H9 (cell line): ENCODE results near the gene RAD51D. TPM values are rescaled to one million over a fixed set of nuclear protein-coding genes. Genes with fewer than 3 reads are reported as not detected.

Experiments
- DNase-seq: peaks from one replicate; pipeline ENCODE4 v3.0.0-alpha.2; 2017
- H2AFZ ChIP-seq: one replicate; pipeline ENCODE4 v1.6.1; 2013; ENCODE audit warnings: mild to moderate bottlenecking, low read length, control low read depth, moderate library complexity
- H2AK5ac ChIP-seq: 2 replicates; pipeline ENCODE4 v1.6.1; 2013; ENCODE audit warnings: low read length, control low read depth, mixed read lengths; ENCODE audit not compliant: insufficient read length
- H2BK120ac ChIP-seq: one replicate; pipeline ENCODE4 v1.6.1; 2013; ENCODE audit warnings: low read depth, mild to moderate bottlenecking, low read length, control low read depth, inconsistent platforms; ENCODE audit not compliant: poor library complexity, severe bottlenecking
- H2BK12ac ChIP-seq: 2 replicates; pipeline ENCODE4 v1.6.1; 2013; ENCODE audit warnings: low read length, control low read depth, mixed read lengths, low read depth; ENCODE audit not compliant: insufficient read length
- H2BK15ac ChIP-seq: 2 replicates; pipeline ENCODE4 v1.6.1; 2013; ENCODE audit warnings: low read depth, low read length, control low read depth
- H2BK20ac ChIP-seq: one replicate; pipeline ENCODE4 v1.6.1; 2013; ENCODE audit warnings: low read depth, mild to moderate bottlenecking, low read length, control low read depth, inconsistent platforms; ENCODE audit not compliant: poor library complexity, severe bottlenecking
- H2BK5ac ChIP-seq: 2 replicates; pipeline ENCODE4 v1.6.1; 2013; ENCODE audit warnings: low read length, control low read depth, mixed read lengths; ENCODE audit not compliant: insufficient read length
- H3K14ac ChIP-seq: 2 replicates; pipeline ENCODE4 v1.6.1; 2013; ENCODE audit warnings: low read length, control low read depth; ENCODE audit not compliant: insufficient read depth
- H3K18ac ChIP-seq: 2 replicates; pipeline ENCODE4 v1.6.1; 2013; ENCODE audit warnings: low read depth, mild to moderate bottlenecking, mixed read lengths, low read length, control low read depth; ENCODE audit not compliant: insufficient read length
- H3K23ac ChIP-seq: 2 replicates; pipeline ENCODE4 v1.6.1; 2013; ENCODE audit warnings: low read length, control low read depth, mixed read lengths, low read depth; ENCODE audit not compliant: insufficient read length
- H3K23me2 ChIP-seq: 2 replicates; pipeline ENCODE4 v1.6.1; 2013; ENCODE audit warnings: low read depth, mild to moderate bottlenecking, mixed read lengths, low read length, control low read depth; ENCODE audit not compliant: insufficient read length, poor library complexity, severe bottlenecking
- H3K27ac ChIP-seq: 2 replicates; pipeline ENCODE4 v1.5.1; 2013; ENCODE audit warnings: low read length, control low read depth, mixed read lengths, low read depth; ENCODE audit not compliant: insufficient read length
- H3K27me3 ChIP-seq: 2 replicates; pipeline ENCODE4 v1.6.1; 2013; ENCODE audit warnings: low read length, control low read depth, inconsistent platforms; ENCODE audit not compliant: insufficient read depth
- H3K4ac ChIP-seq: 2 replicates; pipeline ENCODE4 v1.6.1; 2013; ENCODE audit warnings: low read depth, mild to moderate bottlenecking, control low read depth, inconsistent platforms, low read length, moderate library complexity
- H3K4me1 ChIP-seq: 2 replicates; pipeline ENCODE4 v1.6.1; 2013; ENCODE audit warnings: low read length, control low read depth, inconsistent platforms; ENCODE audit not compliant: insufficient read depth
- H3K4me2 ChIP-seq: 2 replicates; pipeline ENCODE4 v1.6.1; 2013; ENCODE audit warnings: low read length, control low read depth, mixed read lengths; ENCODE audit not compliant: insufficient read length, insufficient read depth
- H3K56ac ChIP-seq: 2 replicates; pipeline ENCODE4 v1.6.1; 2013; ENCODE audit warnings: low read depth, mild to moderate bottlenecking, mixed read lengths, low read length, control low read depth; ENCODE audit not compliant: insufficient read length
- H3K79me1 ChIP-seq: 2 replicates; pipeline ENCODE4 v1.6.1; 2013; ENCODE audit warnings: low read depth, mild to moderate bottlenecking, moderate library complexity, low read length, control low read depth, inconsistent platforms; ENCODE audit not compliant: insufficient read depth, poor library complexity, severe bottlenecking
- H3K79me2 ChIP-seq: 2 replicates; pipeline ENCODE4 v1.6.1; 2013; ENCODE audit warnings: low read length, control low read depth, inconsistent platforms; ENCODE audit not compliant: insufficient read depth
- H3K9ac ChIP-seq: 2 replicates; pipeline ENCODE4 v1.6.1; 2013; ENCODE audit warnings: low read length, control low read depth, mixed read lengths; ENCODE audit not compliant: insufficient read length; ENCODE audit errors: extremely low read depth
- H3K9me3 ChIP-seq: one replicate; pipeline ENCODE4 v1.6.1; 2013; ENCODE audit warnings: low read depth, low read length, inconsistent platforms; ENCODE audit not compliant: control insufficient read depth
- H3T11ph ChIP-seq: one replicate; pipeline ENCODE4 v1.6.1; 2013; ENCODE audit warnings: mild to moderate bottlenecking, low read length, control low read depth, inconsistent platforms
- H4K20me1 ChIP-seq: one replicate; pipeline ENCODE4 v1.6.1; 2013; ENCODE audit not compliant: control insufficient read depth, insufficient read length, insufficient read depth
- H4K5ac ChIP-seq: 2 replicates; pipeline ENCODE4 v1.6.1; 2013; ENCODE audit warnings: low read depth, mild to moderate bottlenecking, mixed read lengths, low read length, control low read depth; ENCODE audit not compliant: insufficient read length
- H4K8ac ChIP-seq: replicated peaks from 2 replicates; pipeline ENCODE4 v1.6.1; 2013; ENCODE audit warnings: low read length, control low read depth, mixed read lengths, low read depth; ENCODE audit not compliant: insufficient read length
- H4K91ac ChIP-seq: 2 replicates; pipeline ENCODE4 v1.6.1; 2013; ENCODE audit warnings: low read depth, mild to moderate bottlenecking, moderate library complexity, mixed read lengths, low read length, control low read depth; ENCODE audit not compliant: insufficient read length
- H3K27ac Mint-ChIP-seq, 3 experiments: 2 replicates in 2 of 3; 3 replicates in 1 of 3; pipeline ENCODE4 v1.8.0; 2020 to 2021; ENCODE audit warnings: mixed read lengths in 3 of 3, mild to moderate bottlenecking in 1 of 3, moderate library complexity in 1 of 3
- H3K27me3 Mint-ChIP-seq: 2 replicates; pipeline ENCODE4 v1.8.0; 2021; ENCODE audit warnings: low read depth, mild to moderate bottlenecking, moderate library complexity, mixed read lengths
- H3K36me3 Mint-ChIP-seq, 3 experiments: 2 replicates in 2 of 3; 3 replicates in 1 of 3; pipeline ENCODE4 v1.8.0; 2020 to 2021; ENCODE audit warnings: low read depth in 3 of 3, mixed read lengths in 3 of 3; ENCODE audit not compliant: insufficient read depth in 1 of 3
- H3K4me1 Mint-ChIP-seq, 2 experiments: 2 replicates each; pipeline ENCODE4 v1.8.0; 2020; ENCODE audit warnings: mixed read lengths in 2 of 2
- H3K4me3 Mint-ChIP-seq, 2 experiments: 2 replicates in 1 of 2; 3 replicates in 1 of 2; pipeline ENCODE4 v1.8.0; 2020 to 2021; ENCODE audit warnings: mild to moderate bottlenecking in 2 of 2, mixed read lengths in 2 of 2, moderate library complexity in 1 of 2
- H3K9me3 Mint-ChIP-seq, 2 experiments: 2 replicates in 1 of 2; 3 replicates in 1 of 2; pipeline ENCODE4 v1.8.0; 2020; ENCODE audit warnings: mild to moderate bottlenecking in 2 of 2, mixed read lengths in 2 of 2, moderate library complexity in 1 of 2
- WGBS: extraction: QIAGEN DNeasy Blood & Tissue Kit; methylation state at CpG from one replicate; pipeline ENCODE4 v1.1.7; 2013; ENCODE audit warnings: missing lambda C conversion rate, low lambda C conversion rate, mixed read lengths; ENCODE audit not compliant: insufficient read length; ENCODE audit errors: extremely low coverage; 5-methylcytosine and 5-hydroxymethylcytosine counted together
- total RNA-seq: library from RNA; stranded (reverse); gene quantifications from 2 replicates; pipeline ENCODE4 v1.2.1, GENCODE V29; 2021
- TF ChIP-seq, protein P1 (sequence below): fragments of 200-600 bp; sonication (generic); conservative IDR thresholded peaks from 3 replicates; pipeline ENCODE4 v1.8.0; 2021; ENCODE audit warnings: antibody characterized with exemption, mild to moderate bottlenecking

RAD51D gene
- total RNA-seq, 1 experiment from 2014 or later, result 15.8 TPM

DNA sequence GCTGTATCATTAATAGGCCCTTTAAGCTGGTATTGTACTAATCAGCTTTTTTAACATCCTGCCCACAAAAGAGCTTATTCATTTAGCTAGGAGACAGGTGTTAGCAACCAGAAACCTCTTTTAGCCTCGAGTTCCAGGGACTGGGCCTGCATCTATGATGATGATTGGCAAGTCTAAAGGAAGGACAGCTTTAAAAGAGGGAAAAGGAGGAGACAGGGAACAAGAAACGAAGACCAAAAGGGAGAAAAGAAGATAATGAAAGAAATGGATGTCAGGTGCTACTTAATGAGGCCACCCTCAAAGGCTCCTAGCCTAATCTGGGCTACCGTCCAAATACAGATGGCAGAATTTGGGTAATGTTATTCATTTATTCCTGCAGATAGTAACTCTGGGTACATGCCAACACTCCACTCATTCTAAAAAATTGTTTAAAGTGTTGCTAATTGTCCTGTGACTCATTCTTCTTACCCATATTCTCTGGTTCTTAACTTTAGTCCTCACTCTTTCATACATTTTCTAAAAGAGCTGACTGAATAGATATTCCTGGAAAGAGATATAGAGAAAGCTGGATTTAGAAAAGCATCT is 37.5 kb downstream of the RAD51D start:
- no peak overlapping the region for H3K18ac ChIP-seq
- H4K8ac ChIP-seq, result no peak overlapping the region
- Mint-ChIP-seq H3K4me1 (peaks cover 59% of the 10 kb centered on the region in 2 experiments), H3K36me3 (no peaks in the 10 kb centered on the region), H3K27me3 (no peaks in the 10 kb centered on the region; the same call in 1 of the 2 replicates), H3K9me3 (no peaks in the 10 kb centered on the region), H3K4me3 (no peak overlapping the region), H3K27ac (peak overlapping the region; percentile 3 to 21 (median 7); a peak in 2 of 7 replicates)
- H4K20me1 ChIP-seq, result no peaks in the 10 kb centered on the region
- H3K79me2 ChIP-seq, result 0 out of 2 replicates have a peak, but pooled peaks cover 2% of the 10 kb centered on the region
- H2AFZ ChIP-seq, result no peak overlapping the region
- no peak overlapping the region for H2BK120ac ChIP-seq
- H3K23me2 ChIP-seq, result no peaks in the 10 kb centered on the region
- no peaks in the 10 kb centered on the region for H3K27me3 ChIP-seq
- no peak overlapping the region for H2AK5ac ChIP-seq
- H3K23ac ChIP-seq, result no peak overlapping the region
- H4K5ac ChIP-seq, result no peak overlapping the region
- no peak overlapping the region for H2BK12ac ChIP-seq
- no peak overlapping the region for H3K9ac ChIP-seq
- H2BK20ac ChIP-seq, result no peak overlapping the region
- no peak overlapping the region for H3T11ph ChIP-seq
- H3K79me1 ChIP-seq, result peaks cover 2% of the 10 kb centered on the region
- no peak overlapping the region for H3K14ac ChIP-seq
- no peaks in the 10 kb centered on the region for H3K9me3 ChIP-seq
- TF ChIP-seq, protein P1, sequence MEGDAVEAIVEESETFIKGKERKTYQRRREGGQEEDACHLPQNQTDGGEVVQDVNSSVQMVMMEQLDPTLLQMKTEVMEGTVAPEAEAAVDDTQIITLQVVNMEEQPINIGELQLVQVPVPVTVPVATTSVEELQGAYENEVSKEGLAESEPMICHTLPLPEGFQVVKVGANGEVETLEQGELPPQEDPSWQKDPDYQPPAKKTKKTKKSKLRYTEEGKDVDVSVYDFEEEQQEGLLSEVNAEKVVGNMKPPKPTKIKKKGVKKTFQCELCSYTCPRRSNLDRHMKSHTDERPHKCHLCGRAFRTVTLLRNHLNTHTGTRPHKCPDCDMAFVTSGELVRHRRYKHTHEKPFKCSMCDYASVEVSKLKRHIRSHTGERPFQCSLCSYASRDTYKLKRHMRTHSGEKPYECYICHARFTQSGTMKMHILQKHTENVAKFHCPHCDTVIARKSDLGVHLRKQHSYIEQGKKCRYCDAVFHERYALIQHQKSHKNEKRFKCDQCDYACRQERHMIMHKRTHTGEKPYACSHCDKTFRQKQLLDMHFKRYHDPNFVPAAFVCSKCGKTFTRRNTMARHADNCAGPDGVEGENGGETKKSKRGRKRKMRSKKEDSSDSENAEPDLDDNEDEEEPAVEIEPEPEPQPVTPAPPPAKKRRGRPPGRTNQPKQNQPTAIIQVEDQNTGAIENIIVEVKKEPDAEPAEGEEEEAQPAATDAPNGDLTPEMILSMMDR, result no peak
- H3K56ac ChIP-seq, result no peak overlapping the region
- H2BK15ac ChIP-seq, result no peak overlapping the region
- H4K91ac ChIP-seq, result no peak overlapping the region
- no peak overlapping the region for H2BK5ac ChIP-seq
- H3K4ac ChIP-seq, result no peak overlapping the region
- no peak overlapping the region for H3K27ac ChIP-seq
- H3K4me2 ChIP-seq, result no peak overlapping the region
- no peak for DNase-seq
- H3K4me1 ChIP-seq, result peaks cover 12% of the 10 kb centered on the region; the same call in 1 of the 2 replicates
- no CpG with 5 or more reads among the region's 3 CpGs for WGBS
